Upper lobe of right lung (tissue), 1 donor: Measurements from ENCODE around the gene PTPRT. TPM values are rescaled to one million over a fixed set of nuclear protein-coding genes. Genes with fewer than 3 reads are reported as not detected.

Experiments
- ATAC-seq: fragments of 200-7000 bp; cut with Tn5 transposase; one replicate; pipeline ENCODE4 v1.9.1; 2020; ENCODE audit warnings: mild to moderate bottlenecking, moderate library complexity
- DNase-seq: peaks from one replicate; pipeline ENCODE4 v3.0.0-alpha.2; 2020
- H3K27ac ChIP-seq: fragments of 200-600 bp; one replicate; pipeline ENCODE4 v1.8.0; 2022
- H3K27me3 ChIP-seq: fragments of 200-600 bp; one replicate; pipeline ENCODE4 v1.8.0; 2022; ENCODE audit warnings: mild to moderate bottlenecking
- H3K36me3 ChIP-seq: fragments of 200-600 bp; one replicate; pipeline ENCODE4 v1.8.0; 2022
- H3K4me1 ChIP-seq: fragments of 200-600 bp; one replicate; pipeline ENCODE4 v1.8.0; 2022
- H3K4me3 ChIP-seq: fragments of 200-600 bp; one replicate; pipeline ENCODE4 v1.8.0; 2022; ENCODE audit warnings: mild to moderate bottlenecking
- H3K9me3 ChIP-seq: fragments of 200-600 bp; one replicate; pipeline ENCODE4 v1.8.0; 2022
- CTCF ChIP-seq: fragments of 200-600 bp; IDR thresholded peaks from one replicate; pipeline ENCODE4 v1.8.0; 2022; ENCODE audit warnings: antibody characterized with exemption
- intact Hi-C: fragments of 100-400 bp; cut with DNase I; formaldehyde crosslinking; loops from one replicate; pipeline ENCODE4 v1.11.0; 2022
- total RNA-seq: library from RNA; stranded (reverse); fragmentation: NEBNext Ultra II Directional; extraction: Animal tissue kit (Norgen Biotek cat#: 25700); gene quantifications from one replicate; pipeline ENCODE4 v1.2.1, GENCODE V29; 2021
- donor health status: DM: no; HTN: yes; CAD: no; lungs with severe emphysema.

PTPRT gene
- total RNA-seq, 1 donor from 2014 or later, result 0.46 TPM

- intact Hi-C loops, result no loop called here
- ATAC-seq, result no peak
Observed at GRCh38 chr20:42985628-42986027, 204.1 kb downstream of the PTPRT start.

GRCh38 chr20:42982218-42982617 is 207.5 kb downstream of the PTPRT start:
- H3K4me1 ChIP-seq, result no peaks in the 10 kb centered on the region
- H3K4me3 ChIP-seq, result no peak overlapping the region
- no peak overlapping the region for H3K27ac ChIP-seq
- no peaks in the 10 kb centered on the region for H3K27me3 ChIP-seq
- no peaks in the 10 kb centered on the region for H3K36me3 ChIP-seq
- DNase-seq, result no peak
- ATAC-seq, result no peak
- TF ChIP-seq CTCF, result no peak
- intact Hi-C loops, result no loop called here
- no peaks in the 10 kb centered on the region for H3K9me3 ChIP-seq

More at GRCh38 chr20:42985628-42986027, 204.1 kb downstream of the PTPRT start:
- no peak overlapping the region for H3K4me3 ChIP-seq
- no peaks in the 10 kb centered on the region for H3K36me3 ChIP-seq
- TF ChIP-seq CTCF, result no peak
- DNase-seq, result no peak
- H3K27ac ChIP-seq, result no peak overlapping the region
- no peaks in the 10 kb centered on the region for H3K9me3 ChIP-seq
- H3K27me3 ChIP-seq, result no peaks in the 10 kb centered on the region
- no peaks in the 10 kb centered on the region for H3K4me1 ChIP-seq

- H3K9me3 ChIP-seq, result no peaks in the 10 kb centered on the region
- TF ChIP-seq CTCF, result no peak
- no peaks in the 10 kb centered on the region for H3K27me3 ChIP-seq
- no peaks in the 10 kb centered on the region for H3K4me1 ChIP-seq
- ATAC-seq (no peak), DNase-seq (no peak)
- no peak overlapping the region for H3K27ac ChIP-seq
- H3K4me3 ChIP-seq, result no peak overlapping the region
- no peaks in the 10 kb centered on the region for H3K36me3 ChIP-seq
- intact Hi-C loops, result no loop called here
Observed at GRCh38 chr20:42981253-42981652, 208.5 kb downstream of the PTPRT start.

- intact Hi-C loops, result no loop called here
- Histone ChIP-seq H3K9me3 (no peaks in the 10 kb centered on the region), H3K27ac (no peak overlapping the region), H3K4me3 (no peak overlapping the region), H3K27me3 (no peaks in the 10 kb centered on the region), H3K36me3 (no peaks in the 10 kb centered on the region), H3K4me1 (no peaks in the 10 kb centered on the region)
- DNase-seq, result no peak
- ATAC-seq, result no peak
- TF ChIP-seq CTCF, result no peak
Observed at GRCh38 chr20:42979720-42980119, 210.0 kb downstream of the PTPRT start.

GRCh38 chr20:42978184-42978974 is 211.3 kb downstream of the PTPRT start:
- TF ChIP-seq CTCF, result no peak
- no peak for DNase-seq
- Histone ChIP-seq H3K9me3 (no peaks in the 10 kb centered on the region), H3K4me1 (no peaks in the 10 kb centered on the region), H3K36me3 (no peaks in the 10 kb centered on the region), H3K27me3 (no peaks in the 10 kb centered on the region), H3K4me3 (no peak overlapping the region), H3K27ac (no peak overlapping the region)
- intact Hi-C loops, result no loop called here
- no peak for ATAC-seq

- Histone ChIP-seq H3K9me3 (no peaks in the 10 kb centered on the region), H3K4me1 (no peaks in the 10 kb centered on the region), H3K27me3 (no peaks in the 10 kb centered on the region), H3K36me3 (no peaks in the 10 kb centered on the region), H3K4me3 (no peak overlapping the region), H3K27ac (no peak overlapping the region)
- ATAC-seq, result no peak
- no peak for TF ChIP-seq CTCF
- intact Hi-C loops, result no loop called here
- DNase-seq, result no peak
Observed at GRCh38 chr20:42975974-42976373, 213.7 kb downstream of the PTPRT start.
